SW 1271 (cell line): ENCODE results near the gene RBM47.

ENCODE experiments used
- DNase-seq, 2 experiments: peaks; one replicate each; lab custom pipeline; 2025; lab: John Stamatoyannopoulos, UW

RBM47 gene

DNA sequence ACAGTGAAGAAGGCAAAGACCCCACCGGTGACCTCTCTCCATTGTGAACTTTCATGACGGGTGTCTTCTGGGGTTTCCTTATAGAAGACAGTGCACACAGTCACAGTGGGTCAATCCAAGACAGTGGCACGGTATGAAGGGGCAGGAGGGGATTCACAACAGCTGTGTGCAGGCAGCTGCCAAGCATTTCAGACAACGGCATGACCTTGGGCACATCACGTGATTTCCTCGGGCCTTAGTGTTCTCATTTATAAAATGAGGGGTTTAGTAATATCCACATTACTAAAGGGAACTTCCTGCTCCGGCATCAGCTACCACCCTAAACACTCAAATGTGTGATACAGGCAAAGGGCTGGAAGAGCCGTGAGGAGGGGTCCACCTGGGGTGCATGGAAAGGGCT lies 42.9 kb downstream of the RBM47 start:
- DNase-seq: no peak

DNA sequence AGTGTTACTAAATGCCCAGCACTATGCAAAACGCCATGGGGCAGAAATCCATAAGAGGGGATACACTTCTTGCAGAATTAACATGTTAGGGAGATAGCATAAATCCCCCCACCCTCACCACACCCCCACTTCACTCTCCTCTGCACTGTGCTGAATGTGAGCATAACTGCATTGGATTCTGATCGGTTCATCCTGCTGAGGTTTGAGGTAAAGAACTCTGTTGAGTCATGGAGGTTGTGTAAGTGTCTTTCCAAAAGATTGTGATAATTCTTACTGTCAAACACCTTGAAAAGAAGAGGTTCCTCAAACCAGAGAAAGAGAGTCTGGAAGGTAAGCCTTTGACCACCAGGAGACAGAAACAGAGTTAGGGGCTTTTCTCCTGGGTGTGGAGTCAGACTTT lies 43.6 kb downstream of the RBM47 start:
- no peak for DNase-seq

DNA sequence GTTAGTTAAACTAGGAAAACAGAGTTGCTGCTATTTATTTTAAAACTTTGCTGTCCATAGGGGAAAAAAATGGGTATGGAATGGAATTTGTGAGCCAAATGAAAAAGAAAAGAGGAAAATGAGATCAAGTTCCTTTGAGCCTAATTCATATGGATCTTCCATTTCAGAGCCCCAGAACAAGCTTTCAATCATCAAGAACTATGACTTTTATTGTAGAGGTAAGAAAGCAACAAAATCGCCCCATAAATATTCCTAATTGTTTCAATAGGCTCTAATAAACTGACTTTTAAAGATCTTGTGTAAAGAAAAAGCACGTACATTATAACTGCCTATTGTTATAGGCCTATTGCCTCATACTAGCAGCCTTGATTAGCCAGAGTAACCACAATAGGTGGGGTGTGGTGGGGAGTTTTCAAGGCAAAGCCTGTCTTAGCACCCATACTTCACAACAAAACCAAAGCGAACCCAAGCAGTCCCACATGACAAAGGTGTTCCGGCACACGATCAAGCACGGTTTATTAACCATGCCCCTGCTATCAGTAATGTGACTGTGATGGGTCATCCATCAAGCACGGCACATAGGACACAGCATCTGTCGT lies 44.4 kb downstream of the RBM47 start:
- no peak for DNase-seq

DNA sequence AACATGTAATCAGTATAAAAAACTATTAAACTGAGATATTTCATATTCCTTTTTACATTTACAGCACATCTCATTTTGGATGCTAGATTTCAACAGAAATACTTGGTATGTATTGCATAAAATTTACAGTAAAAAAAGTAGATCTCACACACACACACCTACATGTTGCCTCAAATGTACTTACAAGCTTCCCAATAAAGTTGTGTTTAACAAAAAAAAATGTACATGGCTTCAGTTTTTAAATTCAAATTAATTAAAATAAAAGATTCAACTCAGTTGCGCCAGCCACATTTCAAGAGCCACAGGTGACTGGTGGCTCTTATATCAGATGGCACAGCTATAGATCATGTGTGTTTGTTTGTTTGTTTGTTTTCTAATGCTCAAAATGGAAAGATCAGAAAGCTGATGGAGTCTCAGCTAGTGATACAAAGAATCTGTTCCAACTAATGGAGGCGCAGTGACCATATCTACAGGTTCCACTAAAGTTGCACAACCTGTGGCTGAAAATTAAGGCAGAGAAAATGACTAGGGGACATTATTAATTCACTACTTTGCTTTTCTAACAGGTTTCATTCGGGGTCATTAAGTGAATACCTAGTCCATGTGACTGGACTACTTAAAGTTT lies 45.0 kb downstream of the RBM47 start:
- DNase-seq: no peak

DNA sequence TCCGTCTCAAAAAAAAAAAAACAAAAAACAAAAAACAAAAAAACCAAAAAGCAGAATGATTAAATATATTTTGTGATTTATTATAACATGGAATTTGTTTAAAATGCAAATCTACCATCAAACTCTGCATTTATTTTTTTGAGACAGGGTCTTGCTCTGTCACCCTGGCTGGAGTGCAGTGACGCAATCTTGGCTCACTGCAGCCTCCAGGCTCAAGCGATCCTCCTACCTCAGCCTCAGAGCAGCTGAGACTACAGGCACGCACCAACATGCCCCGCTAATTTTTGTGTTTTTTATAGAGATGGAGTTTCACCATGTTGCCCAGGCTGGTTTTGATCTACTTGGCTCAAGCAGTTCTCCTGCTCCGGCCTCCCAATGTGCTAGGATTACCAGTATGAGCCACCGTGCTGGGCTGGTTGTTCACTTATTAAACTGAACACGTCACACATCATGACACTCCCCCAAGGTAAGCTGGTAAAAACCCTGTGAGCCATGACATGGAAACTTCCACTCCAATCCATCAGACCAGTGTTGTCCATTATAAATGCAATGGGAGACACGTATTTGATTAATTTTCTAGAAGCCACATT lies 45.7 kb downstream of the RBM47 start:
- DNase-seq: no peak

DNA sequence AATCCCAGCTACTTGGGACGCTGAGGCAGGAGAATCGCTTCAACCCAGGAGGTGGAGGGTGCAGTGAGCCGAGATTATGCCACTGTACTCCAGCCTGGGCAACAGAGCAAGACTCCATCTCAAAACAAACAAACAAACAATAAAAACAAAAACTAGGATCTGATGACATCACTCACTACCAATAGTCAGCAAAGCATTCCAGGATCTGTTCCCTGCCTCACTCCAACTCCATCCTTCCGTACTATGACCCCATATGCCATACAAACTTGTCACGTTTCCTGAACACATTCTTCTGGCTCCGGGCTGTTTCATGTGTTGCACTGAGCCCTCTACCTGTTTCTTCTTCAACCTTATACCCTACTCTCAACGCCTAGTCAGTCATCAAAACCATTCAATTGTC lies 47.3 kb downstream of the RBM47 start:
- DNase-seq: no peak

DNA sequence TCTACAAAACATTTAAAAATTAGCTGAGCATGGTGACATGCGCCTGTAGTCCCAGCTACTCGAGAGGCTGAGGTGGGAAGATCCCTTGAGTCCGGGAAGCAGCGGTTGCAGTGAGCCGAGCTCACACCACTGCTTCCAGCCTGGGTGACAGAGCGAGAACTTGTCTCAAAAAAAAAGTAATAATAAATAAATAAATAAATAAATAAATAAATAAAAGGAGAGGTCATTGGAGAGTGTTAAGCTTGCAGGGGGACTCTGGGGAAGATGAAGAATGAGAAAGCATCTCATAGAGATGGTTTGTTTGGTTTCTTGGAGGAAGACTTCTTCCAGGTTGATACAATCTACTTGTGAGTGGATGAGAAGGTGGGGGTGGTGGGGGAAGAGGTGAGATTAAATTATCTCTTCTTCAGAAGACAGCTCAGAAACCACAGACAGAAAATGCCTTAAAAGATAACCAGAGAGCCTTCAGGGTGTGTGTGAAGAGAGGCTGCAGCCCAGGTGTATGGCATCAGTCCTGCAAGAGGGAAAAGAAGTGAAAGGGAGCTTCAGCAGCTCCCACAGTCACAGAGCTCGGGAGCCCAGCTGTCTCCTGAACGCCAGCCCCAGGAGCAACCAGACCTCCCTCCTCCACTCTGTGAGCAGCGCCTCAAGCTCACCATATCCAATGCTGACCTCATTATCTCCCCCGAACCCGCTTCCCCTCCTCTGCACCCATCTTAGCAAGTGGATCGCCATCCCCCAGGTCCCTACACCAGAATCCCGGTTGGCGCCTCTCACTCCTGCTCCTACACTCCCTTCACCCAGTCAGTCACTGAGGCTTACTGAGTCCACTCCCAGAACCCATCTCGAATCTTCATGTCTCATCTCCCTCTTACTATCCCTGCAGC lies 48.2 kb downstream of the RBM47 start:
- no peak for DNase-seq

DNA sequence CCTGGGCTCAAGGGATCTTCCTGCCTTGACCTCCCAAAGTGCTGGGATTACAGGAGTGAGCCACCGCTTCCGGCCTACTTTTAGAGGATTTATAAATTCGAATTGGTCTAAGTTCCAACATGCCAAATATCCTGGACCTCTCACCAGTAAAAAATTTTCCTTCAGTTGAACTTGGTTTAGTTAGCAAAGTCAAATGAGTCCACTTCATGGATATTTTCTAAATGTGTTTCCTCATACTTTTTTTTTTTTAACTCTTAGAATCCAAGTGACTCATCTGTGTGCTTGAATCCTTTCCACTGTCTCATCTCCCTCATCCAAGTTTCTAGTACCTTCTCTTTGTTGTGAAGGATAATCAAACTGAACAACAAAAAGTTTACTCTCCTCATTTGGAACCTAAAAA lies 49.7 kb downstream of the RBM47 start:
- no peak for DNase-seq

DNA sequence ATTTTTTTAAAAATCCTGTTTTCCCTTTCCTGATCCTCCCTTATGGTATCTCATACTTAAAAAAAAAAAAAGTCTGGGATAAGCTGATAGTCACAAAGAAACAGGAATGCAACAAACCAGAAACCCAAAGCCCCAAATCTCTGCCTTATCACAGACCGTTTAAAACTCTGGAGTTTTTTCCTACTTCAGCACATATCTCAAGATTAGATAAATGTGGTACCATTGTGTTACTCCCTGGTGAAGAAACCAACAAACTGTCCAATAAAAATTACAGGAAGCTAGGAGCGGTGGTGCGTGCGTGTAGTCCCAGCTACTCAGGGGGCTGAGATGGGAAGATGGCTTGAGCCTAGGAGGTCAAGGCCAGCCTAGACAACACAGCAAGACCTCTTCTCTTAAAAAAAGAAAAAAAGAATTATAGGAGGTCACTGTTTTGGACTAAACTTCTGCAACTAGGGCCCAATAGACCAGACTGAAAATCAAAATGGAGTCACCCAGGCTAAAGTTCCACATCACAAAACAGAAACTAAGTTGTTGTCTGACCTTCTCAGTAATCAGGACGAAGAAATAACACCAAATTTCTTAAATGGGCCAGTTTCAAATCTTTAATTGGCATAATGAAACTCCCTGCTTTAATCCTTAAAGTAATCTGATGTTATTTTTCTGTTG lies 51.9 kb downstream of the RBM47 start:
- DNase-seq: no peak

DNA sequence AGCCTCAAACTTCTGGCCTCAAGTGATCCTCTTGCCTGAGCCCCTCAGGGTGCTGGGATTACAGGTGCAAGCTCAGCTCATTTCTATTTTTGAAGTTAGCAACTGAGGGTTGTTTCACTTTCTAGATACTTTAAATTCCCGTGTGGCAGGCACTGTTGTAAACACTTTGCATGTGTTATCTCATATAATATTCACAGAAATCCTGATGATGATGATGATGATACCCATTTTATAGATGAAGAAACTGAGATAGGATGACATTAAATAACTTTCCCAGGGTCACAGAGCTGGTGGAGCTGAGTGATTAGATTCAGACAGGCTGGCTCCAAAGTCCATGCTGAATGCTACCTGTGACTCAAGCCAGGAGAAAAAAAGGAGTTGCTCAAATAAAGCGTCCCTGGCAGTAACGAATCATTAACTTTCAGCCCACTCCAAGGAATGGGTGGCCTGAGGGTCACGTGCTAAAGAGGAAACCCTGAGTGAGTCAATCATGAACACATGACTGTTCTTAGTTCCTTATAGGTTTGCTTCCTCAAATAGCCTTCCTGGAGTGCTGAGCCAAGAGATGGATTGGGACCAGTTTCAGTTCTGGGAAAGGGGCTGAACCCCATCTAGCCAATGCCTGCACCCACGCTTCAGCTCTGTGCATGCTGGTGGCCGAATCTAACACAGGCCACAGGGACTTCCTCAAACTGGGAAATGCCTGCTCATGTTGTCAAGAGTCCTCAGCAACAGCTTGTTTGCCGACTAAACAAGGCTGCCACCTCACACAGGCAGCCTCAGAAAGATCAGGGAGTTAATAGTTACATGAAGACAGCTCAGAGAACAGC lies 52.8 kb downstream of the RBM47 start:
- no peak for DNase-seq

DNA sequence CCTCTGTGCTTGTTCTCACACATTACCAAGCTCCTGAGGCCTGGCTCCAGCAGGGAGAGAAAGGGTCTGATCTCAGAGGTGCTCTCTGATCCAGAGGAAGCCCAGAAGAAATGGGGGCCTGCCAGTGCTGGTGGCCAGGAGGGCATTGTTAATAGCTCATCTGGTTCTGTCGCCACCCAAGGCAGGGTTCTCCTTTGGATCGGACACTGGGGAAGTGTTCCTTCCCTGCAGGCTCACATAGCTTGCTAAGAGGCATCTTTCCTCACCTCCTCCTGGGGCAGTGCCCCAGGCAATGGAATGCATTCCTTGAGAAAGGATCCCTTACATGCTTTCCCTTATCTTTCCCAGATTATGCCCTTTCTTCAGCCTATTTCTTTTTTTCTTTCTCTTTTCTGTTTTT lies 53.8 kb downstream of the RBM47 start:
- no peak for DNase-seq

DNA sequence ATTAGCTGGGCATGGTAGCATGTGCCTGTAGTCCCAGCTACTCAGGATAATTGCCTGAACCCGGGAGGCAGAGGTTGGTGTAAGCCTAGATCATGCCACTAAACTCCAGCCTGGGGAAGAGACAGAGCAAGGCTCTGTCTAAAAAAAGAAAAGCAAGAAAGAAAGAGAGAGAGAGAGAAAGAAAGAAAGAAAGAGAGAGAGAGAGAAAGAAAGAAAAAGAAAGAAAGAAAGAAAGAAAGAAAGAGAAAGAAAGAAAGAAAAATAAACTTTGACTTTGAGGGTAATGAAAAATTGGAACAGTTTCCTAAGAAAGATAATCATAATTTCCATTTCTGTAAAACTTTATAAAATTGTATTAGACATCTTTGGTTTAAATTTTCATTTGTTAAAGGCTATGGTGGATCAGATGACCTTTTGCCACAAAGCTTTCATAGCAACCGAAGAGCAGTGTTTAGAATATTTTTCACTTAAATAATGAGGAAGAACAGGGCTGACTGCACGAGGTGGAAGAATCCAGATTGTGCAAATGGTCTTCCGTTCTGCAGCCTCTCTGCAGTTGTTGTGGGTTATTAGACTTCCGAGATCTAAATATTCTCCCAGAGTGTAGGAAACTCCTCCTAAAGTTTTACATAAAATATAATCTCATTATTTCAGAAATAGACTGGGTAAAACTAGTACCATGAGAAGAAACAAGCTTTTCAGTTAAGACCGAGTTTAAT lies 55.9 kb downstream of the RBM47 start:
- no peak for DNase-seq

DNA sequence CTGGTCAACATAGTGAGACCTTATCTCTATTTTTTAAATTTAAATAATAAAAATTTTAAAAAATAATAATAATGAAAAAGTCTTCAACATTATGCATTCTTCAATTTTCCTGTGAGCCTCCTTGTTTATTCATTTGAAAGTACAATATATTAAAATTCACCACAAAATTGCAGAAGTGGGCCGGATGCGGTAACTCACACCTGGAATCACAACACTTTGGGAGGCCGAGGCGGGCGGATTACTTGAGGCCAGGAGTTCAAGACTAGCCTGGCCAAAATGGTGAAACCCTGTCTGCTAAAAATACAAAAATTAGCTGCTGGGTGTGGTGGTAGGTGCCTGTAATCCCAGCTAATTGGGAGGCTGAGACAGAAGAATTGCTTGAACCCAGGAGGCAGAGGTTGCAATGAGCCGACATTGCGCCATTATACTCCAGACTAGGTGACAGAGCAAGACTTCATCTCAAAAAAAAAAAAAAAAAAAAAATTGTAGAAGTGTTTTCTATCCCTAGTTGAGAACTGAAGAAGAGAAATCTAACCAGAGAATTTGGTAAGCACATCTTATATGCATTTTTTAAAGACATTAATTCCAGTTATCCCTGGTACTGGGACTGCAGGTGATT lies 56.9 kb downstream of the RBM47 start:
- DNase-seq: no peak

DNA sequence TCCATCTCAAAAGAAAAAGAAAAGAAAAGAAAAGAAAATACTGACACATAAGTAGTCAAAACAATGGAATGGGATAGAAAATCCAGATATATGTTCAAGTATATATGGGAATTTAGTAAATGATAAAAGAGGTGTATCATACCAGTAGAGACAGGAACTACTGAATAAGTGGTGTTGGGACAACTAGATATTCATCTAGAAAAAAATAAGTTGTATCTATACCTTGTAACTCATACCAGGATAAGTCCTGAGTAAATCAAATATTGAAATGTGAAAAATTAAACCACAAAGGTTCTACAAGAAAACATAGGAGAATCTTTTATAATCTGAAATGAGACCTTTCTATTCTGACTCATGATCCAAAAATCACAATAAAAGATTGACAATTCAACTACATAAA lies 58.5 kb downstream of the RBM47 start:
- DNase-seq: no peak

DNA sequence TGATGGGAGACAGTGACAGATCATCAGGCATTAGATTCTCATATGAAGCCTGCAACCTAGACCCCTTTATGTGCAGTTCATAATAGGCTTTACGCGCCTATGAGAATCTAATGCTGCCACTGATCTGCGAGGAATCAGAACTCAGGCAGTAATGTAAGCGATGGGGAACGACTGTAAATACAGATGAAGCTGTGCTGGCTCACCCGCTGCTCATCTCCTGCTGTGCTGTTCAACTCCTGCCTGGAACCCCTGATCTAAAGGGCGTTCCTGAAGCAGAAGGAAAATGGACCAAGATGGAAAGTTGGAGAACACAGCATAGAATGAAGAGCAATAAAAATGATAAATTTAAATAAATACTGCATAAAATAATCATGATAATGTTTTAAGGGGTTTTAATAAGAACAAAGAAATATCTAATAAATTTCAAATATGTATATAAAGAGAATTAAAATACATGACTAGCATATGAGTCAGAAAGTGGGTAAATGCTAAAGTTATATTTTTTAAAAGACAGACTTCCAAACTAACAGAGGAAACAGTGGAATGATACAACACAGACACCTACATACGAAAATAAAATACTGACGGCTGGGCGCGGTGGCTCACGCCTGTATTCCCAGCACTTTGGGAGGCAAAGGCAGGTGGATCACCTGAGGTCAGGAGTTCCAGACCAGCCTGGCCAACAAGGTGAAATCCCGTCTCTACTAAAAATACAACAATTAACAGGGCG lies 59.2 kb downstream of the RBM47 start:
- no peak for DNase-seq

DNA sequence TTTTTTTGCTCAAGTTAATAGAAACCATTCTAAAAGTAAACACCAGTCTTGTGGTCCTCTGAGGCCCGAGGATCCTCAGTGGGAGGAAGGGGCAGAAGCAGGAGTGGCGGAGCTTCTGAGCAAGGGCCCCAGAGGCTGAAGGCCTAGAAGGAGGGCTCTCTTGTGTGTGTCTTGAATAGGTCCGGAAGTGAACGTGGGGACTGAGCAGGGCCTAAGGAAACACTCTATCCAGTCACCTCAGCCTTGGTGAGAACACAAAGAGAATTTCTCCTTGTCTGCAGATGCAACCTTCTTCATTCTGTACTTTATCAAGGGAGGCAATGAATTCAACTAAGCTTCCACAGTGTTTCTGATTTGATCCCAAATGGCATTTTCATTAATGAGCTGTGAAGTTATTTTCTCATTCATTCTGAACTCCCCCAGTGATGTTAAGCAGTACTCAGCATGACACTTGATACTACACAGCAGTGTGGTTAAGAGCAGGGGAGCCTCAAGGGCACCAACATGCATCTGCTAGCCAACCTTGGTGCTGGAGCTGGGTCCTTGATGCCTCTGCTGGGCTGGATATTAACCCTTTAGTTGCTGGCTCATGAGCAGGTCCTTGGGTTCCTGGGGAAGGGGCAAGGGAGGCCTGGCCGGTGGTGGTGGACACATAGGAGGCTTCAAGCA lies 64.7 kb downstream of the RBM47 start:
- DNase-seq: no peak

DNA sequence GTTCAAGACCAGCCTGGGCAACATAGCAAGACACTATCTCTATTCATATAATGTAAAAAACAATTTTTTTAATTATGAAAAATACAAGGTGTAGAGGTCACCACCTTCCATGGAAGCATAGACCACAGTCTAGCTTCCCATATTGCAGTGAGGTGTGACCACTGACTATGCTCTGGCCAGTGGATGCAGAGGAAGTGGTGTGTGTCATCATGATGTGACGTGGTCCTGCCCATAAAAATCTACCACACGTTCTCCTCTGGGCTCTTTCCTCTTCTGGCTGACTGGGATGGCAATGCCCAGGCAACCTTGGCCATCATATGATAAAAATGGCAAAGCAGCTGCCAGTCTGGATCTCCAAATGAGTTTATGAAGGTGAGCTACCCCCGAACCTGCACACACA lies 65.7 kb downstream of the RBM47 start:
- no peak for DNase-seq

DNA sequence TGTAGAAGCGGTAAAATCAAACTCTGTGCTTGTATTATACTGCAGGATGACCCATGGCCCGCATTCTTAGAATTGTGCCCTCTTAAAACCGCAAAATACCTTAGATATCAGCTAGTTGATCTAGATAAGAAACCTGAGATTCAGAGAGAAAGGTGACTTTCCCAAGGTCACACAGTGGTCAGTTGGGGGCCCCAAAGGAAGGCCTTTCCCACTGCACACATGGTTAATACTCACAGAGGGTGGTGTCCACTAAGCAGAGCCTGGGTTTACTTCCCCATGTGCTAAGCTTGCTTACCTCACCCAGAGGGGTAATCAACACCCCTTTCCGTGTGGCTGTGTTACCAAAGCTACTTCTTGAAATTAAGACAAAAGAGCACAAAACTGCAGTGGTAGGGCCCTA lies 66.3 kb downstream of the RBM47 start:
- DNase-seq: no peak

DNA sequence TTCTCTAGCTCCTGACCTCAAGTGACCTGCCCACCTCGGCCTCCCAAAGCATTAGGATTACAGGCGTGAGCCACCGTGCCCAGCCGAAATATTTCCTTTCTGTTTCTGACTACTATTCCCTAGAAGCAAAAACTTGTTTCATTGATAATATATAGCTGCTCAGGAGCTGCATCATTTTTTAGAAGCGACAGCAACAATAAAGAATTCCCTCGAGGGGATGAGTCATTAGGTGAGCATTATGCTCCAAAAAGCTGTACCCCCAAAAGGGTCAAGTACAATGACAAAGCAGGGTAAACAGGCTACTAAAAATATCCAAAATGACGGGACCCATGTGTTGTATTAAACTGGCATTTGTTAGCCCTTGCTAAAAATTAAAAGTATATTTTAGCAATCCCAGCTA lies 67.0 kb downstream of the RBM47 start:
- no peak for DNase-seq
